Astrocyte of the spinal cord (primary cell): Measurements from ENCODE around the gene MRTFB.

Experiments used
- DNase-seq: peaks from one replicate; pipeline ENCODE4 v3.0.0; 2011; ENCODE audit warnings: low read depth, low spot score
- H3K4me3 ChIP-seq: 2 replicates; pipeline ENCODE4 v1.5.1; 2011; ENCODE audit warnings: low read depth, mild to moderate bottlenecking, low read length, moderate library complexity
- in situ Hi-C: cut with HindIII; loops from 2 replicates; pipeline ENCODE4 v1.10.0; 2017; ENCODE audit warnings: low sequenced_read_pairs
- TF ChIP-seq, protein P1 (sequence below): IDR thresholded peaks from 2 replicates; pipeline ENCODE4 v1.5.1; 2012; ENCODE audit warnings: low read depth, mild to moderate bottlenecking, low read length, inconsistent platforms

Gene MRTFB

GRCh38 chr16:14077918-14078317 is 6.8 kb downstream of the MRTFB start:
- no peak for DNase-seq
- no peak overlapping the region for H3K4me3 ChIP-seq
- in situ Hi-C loops = no loop called here
- TF ChIP-seq, protein P1, sequence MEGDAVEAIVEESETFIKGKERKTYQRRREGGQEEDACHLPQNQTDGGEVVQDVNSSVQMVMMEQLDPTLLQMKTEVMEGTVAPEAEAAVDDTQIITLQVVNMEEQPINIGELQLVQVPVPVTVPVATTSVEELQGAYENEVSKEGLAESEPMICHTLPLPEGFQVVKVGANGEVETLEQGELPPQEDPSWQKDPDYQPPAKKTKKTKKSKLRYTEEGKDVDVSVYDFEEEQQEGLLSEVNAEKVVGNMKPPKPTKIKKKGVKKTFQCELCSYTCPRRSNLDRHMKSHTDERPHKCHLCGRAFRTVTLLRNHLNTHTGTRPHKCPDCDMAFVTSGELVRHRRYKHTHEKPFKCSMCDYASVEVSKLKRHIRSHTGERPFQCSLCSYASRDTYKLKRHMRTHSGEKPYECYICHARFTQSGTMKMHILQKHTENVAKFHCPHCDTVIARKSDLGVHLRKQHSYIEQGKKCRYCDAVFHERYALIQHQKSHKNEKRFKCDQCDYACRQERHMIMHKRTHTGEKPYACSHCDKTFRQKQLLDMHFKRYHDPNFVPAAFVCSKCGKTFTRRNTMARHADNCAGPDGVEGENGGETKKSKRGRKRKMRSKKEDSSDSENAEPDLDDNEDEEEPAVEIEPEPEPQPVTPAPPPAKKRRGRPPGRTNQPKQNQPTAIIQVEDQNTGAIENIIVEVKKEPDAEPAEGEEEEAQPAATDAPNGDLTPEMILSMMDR = no peak

DNA sequence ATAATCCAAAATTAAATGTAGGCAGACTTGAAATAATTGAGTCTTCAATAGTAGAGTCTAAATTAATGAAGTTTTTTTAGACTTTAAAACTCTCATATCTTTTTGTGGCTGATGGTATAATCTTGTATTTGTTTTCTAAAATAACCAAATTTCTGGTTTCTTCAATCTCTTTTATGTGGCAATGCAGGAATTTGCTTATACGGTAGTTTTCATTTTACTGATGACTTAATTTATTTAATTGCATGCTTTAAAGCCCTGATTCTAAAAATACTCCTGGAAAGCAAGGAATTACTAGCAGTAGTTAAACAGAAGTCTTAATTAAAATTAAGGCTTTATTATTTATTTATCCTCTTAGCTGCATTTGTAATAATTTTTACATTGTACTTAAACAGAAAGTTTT is 15.4 kb downstream of the MRTFB start:
- no peak overlapping the region for H3K4me3 ChIP-seq
- no peak for DNase-seq
- TF ChIP-seq, protein P1 = no peak
- in situ Hi-C loops = no loop called here

DNA sequence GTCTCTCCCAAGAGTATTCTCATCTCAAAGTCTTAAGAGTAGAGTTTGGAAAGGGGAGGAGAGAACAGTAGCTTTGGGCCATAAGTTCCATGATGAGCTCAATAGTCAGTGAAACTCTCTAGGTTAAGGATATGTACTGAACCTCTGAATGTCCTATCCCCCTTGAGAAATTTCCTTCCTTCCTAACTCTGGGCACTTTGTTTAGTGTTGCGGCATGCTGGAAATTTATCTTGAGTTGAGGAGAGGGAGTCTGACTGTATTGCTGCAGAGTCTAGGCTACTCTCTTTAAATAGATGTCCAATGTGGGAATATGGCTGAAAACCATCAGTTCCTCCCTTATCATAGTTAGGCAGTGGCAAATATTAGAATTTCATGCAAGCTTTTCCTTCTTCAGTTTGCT is 16.1 kb downstream of the MRTFB start:
- in situ Hi-C loops = no loop called here
- TF ChIP-seq, protein P1 = no peak
- DNase-seq = no peak
- no peak overlapping the region for H3K4me3 ChIP-seq

- DNase-seq = no peak
- H3K4me3 ChIP-seq = no peak overlapping the region
- TF ChIP-seq, protein P1 = no peak
- in situ Hi-C loops = no loop called here
These were observed 16.6 kb downstream of the MRTFB start for GRCh38 chr16:14087590-14088154.

GRCh38 chr16:14088155-14088753 is 17.1 kb downstream of the MRTFB start:
- DNase-seq = no peak
- H3K4me3 ChIP-seq = no peak overlapping the region
- TF ChIP-seq, protein P1 = no peak
- in situ Hi-C loops = no loop called here

- no peak for DNase-seq
- in situ Hi-C loops = no loop called here
- TF ChIP-seq, protein P1 = no peak
These were observed 18.2 kb downstream of the MRTFB start for GRCh38 chr16:14089283-14089823.

More at GRCh38 chr16:14089283-14089823, 18.2 kb downstream of the MRTFB start:
- H3K4me3 ChIP-seq = no peak overlapping the region
